Measurements from ENCODE around the gene JPT1. TPM values are rescaled to one million over a fixed set of nuclear protein-coding genes. Genes with fewer than 3 reads are reported as not detected.
"Not testable (repeated sequence)": the region's sequence is repeated elsewhere in the genome, so short reads cannot be mapped to it uniquely, and the experiment has no call there.

Gene JPT1
- total and polyA plus RNA-seq, 2 donors, result 92.1 to 130 TPM

DNA sequence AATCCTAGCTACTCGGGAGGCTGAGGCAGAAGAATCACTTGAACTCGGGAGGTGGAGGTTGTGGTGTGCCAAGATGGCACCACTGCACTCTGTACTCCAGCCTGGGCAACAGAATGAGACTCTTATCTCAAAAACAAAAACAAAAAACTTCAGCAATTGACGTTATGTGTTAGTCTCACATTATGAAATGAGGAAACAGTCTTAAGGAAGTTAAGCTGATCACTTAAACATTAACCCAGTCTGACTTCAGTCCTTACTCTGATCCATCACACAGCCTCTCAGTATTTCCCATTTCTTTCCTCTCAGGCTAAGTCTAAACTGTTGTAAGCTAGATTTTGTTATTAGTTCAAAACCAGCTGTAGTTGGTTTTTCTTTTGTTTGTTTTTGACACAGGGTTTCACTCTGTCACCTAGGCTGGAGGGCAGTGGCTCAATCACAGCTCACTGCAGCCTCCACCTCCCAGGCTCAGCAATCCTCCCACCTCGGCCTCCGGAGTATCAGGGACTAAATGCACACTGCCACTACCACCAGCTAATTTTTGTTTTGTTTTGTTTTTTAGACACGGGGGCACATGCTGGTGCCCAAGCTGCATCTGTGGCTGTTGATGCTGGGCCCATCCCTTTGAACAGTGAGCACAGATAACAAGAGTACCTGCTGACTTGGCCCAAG is 6.3 kb downstream of the JPT1 start:
- no peak overlapping the region for H3K27ac ChIP-seq (ENCODE audit: low read depth in 1 of 2, low read length in 1 of 2)
- H3K9me3 ChIP-seq (ENCODE audit: control insufficient read depth in 2 of 2, insufficient read depth in 1 of 2, low read length in 1 of 2), result no peaks in the 10 kb centered on the region
- peaks cover 45 to 56% of the 10 kb centered on the region in 2 donors for H3K36me3 ChIP-seq (ENCODE audit: control insufficient read depth in 2 of 2, insufficient read depth in 2 of 2, low read length in 1 of 2)
- 97% methylated on average over 6 of the region's 6 CpGs for WGBS
- DNase-seq (ENCODE audit: low read depth in 6 of 9, low spot score in 9 of 9), result no peak
- H3K4me1 ChIP-seq (ENCODE audit: control insufficient read depth in 2 of 2, insufficient read depth in 2 of 2, low read length in 2 of 2), result peaks cover 5 to 6% of the 10 kb centered on the region in 2 donors
- H3K4me3 ChIP-seq (ENCODE audit: low read length in 2 of 2), result no peak overlapping the region
- no peaks in the 10 kb centered on the region for H3K27me3 ChIP-seq (ENCODE audit: control insufficient read depth in 2 of 2, insufficient read depth in 1 of 2, low read length in 1 of 2)

DNA sequence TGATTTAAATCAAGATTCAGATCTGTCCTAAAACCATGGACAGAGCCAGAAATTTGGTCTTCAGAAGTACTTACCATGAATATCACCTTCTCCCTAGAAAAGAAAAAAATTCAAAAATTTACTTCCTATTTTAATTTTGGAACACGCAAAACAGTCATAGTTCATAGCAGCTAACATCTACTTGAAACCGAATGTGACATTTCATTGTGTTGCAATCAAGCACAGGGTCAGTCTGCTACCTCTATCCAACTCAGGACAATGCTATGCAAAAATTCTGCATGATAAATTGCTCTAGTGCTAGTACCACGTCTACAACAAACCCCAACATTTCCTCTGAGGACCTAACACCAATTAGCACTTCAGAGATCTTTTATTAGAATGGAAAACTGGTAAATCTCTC is 7.7 kb downstream of the JPT1 start:
- DNase-seq (ENCODE audit: low read depth in 6 of 9, low spot score in 9 of 9), result no peak
- Histone ChIP-seq H3K4me1 (ENCODE audit: control insufficient read depth in 2 of 2, insufficient read depth in 2 of 2, low read length in 2 of 2) (no peaks in the 10 kb centered on the region), H3K9me3 (ENCODE audit: control insufficient read depth in 2 of 2, insufficient read depth in 1 of 2, low read length in 1 of 2) (no peaks in the 10 kb centered on the region), H3K27ac (ENCODE audit: low read depth in 1 of 2, low read length in 1 of 2) (no peak overlapping the region), H3K36me3 (ENCODE audit: control insufficient read depth in 2 of 2, insufficient read depth in 2 of 2, low read length in 1 of 2) (peaks cover 52 to 67% of the 10 kb centered on the region in 2 donors), H3K27me3 (ENCODE audit: control insufficient read depth in 2 of 2, insufficient read depth in 1 of 2, low read length in 1 of 2) (no peaks in the 10 kb centered on the region), H3K4me3 (ENCODE audit: low read length in 2 of 2) (no peak overlapping the region)
- 98% methylated on average over 3 of the region's 3 CpGs for WGBS

DNA sequence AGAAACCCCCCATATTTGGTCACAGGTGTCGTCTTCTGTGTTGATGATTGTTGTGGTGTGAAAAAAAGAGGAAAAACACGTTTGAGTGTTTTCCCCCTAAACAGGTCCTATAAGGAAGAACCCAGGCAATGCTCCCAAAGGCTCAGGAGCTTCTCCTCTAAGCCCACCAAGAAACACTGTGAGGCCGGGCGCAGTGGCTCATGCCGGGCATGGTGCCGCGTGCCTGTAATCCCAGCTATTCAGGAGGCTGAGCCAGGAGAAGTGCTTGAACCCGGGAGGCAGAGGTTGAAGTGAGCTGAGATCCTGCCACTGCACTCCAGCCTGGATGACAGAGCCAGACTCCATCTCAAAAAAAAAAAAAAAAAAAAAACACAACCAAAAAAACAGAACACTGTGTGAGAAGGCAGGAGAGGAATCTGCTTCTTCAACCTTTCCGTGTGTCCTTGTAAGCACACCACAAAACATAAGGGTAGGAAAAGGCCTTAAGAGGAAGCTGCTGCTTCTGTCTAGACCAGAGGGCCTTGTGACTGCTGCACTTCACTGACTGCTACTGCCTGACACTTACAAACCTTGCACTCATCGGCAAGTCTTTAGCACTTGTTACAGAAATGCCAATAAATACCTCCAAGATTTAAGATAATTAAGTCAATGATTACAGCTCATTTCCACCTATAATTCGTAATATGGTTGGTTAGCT is 9.3 kb downstream of the JPT1 start:
- Histone ChIP-seq H3K4me3 (ENCODE audit: low read length in 2 of 2) (no peak overlapping the region), H3K9me3 (ENCODE audit: control insufficient read depth in 2 of 2, insufficient read depth in 1 of 2, low read length in 1 of 2) (no peaks in the 10 kb centered on the region), H3K4me1 (ENCODE audit: control insufficient read depth in 2 of 2, insufficient read depth in 2 of 2, low read length in 2 of 2) (peaks cover 0 to 6% of the 10 kb centered on the region in 2 donors), H3K27me3 (ENCODE audit: control insufficient read depth in 2 of 2, insufficient read depth in 1 of 2, low read length in 1 of 2) (no peaks in the 10 kb centered on the region), H3K36me3 (ENCODE audit: control insufficient read depth in 2 of 2, insufficient read depth in 2 of 2, low read length in 1 of 2) (peaks cover 60 to 82% of the 10 kb centered on the region in 2 donors), H3K27ac (ENCODE audit: low read depth in 1 of 2, low read length in 1 of 2) (no peak overlapping the region)
- 95% methylated on average over 11 of the region's 11 CpGs for WGBS
- no peak for DNase-seq (ENCODE audit: low read depth in 6 of 9, low spot score in 9 of 9)

DNA sequence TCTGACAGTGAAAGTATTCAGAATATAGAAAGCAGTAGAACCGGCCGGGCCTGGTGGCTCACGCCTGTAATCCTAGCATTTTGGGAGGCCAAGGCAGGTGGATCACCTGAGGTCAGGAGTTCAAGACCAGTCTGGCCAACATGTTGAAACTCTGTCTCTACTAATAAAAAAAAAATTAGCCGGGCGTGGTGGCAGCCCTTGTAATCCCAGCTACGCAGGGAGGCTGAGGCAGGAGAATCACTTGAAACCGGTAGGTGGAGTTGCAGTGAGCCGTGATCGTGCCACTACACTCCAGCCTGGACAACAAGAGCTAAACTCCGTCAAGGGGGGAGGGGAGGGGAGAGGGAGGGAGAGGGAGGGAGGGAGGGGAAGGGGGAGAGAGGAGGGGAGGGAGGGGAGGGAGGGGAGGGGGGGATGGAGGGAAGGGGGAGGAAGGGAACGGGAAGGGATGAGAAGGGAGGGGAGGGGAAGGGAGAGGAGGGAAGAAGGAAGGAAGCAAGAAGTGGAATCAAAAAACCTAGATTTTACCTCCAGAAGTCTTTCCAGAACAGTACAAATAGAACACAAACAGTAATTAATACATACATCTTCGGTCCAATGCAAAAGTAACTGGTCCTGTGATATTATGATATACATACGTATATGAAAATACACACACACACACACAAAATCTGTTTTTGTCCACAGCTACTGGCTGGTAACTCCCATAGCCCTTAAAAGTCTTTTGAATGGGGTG is 11.9 kb downstream of the JPT1 start:
- H3K27ac ChIP-seq (ENCODE audit: low read depth in 1 of 2, low read length in 1 of 2), result no peak overlapping the region
- H3K36me3 ChIP-seq (ENCODE audit: control insufficient read depth in 2 of 2, insufficient read depth in 2 of 2, low read length in 1 of 2), result peaks cover 59 to 83% of the 10 kb centered on the region in 2 donors
- H3K27me3 ChIP-seq (ENCODE audit: control insufficient read depth in 2 of 2, insufficient read depth in 1 of 2, low read length in 1 of 2), result no peaks in the 10 kb centered on the region
- H3K9me3 ChIP-seq (ENCODE audit: control insufficient read depth in 2 of 2, insufficient read depth in 1 of 2, low read length in 1 of 2), result no peaks in the 10 kb centered on the region
- H3K4me3 ChIP-seq (ENCODE audit: low read length in 2 of 2), result no peak overlapping the region
- WGBS, result 94% methylated on average over 13 of the region's 13 CpGs
- no peak for DNase-seq (ENCODE audit: low read depth in 6 of 9, low spot score in 9 of 9)
- peaks cover 0 to 6% of the 10 kb centered on the region in 2 donors for H3K4me1 ChIP-seq (ENCODE audit: control insufficient read depth in 2 of 2, insufficient read depth in 2 of 2, low read length in 2 of 2)

DNA sequence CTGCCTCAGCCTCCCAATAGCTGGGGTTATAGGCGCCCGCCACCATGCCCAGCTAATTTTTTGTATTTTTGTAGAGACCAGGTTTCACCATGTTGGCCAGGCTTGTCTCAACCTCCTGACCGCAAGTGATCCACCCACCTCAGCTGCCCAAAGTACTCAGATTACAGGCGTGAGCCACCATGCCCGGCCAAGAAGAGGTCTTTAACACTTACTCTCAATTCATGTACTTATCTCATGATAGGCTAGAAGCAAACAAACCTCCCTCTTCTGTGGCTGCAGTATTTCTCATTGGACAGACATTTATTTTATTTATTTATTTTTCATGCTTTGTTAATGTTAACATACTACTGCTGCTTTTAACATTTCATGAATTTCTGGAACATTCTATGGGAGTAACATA is 15.8 kb downstream of the JPT1 start:
- H3K9me3 ChIP-seq (ENCODE audit: control insufficient read depth in 2 of 2, insufficient read depth in 1 of 2, low read length in 1 of 2), result no peaks in the 10 kb centered on the region
- no peak overlapping the region for H3K27ac ChIP-seq (ENCODE audit: low read depth in 1 of 2, low read length in 1 of 2)
- no peaks in the 10 kb centered on the region for H3K27me3 ChIP-seq (ENCODE audit: control insufficient read depth in 2 of 2, insufficient read depth in 1 of 2, low read length in 1 of 2)
- peaks cover 0 to 6% of the 10 kb centered on the region in 2 donors for H3K4me1 ChIP-seq (ENCODE audit: control insufficient read depth in 2 of 2, insufficient read depth in 2 of 2, low read length in 2 of 2)
- H3K36me3 ChIP-seq (ENCODE audit: control insufficient read depth in 2 of 2, insufficient read depth in 2 of 2, low read length in 1 of 2), result peaks cover 36 to 70% of the 10 kb centered on the region in 2 donors
- no peak overlapping the region for H3K4me3 ChIP-seq (ENCODE audit: low read length in 2 of 2)
- DNase-seq (ENCODE audit: low read depth in 6 of 9, low spot score in 9 of 9), result no peak
- WGBS, result 94% methylated on average over 5 of the region's 5 CpGs

DNA sequence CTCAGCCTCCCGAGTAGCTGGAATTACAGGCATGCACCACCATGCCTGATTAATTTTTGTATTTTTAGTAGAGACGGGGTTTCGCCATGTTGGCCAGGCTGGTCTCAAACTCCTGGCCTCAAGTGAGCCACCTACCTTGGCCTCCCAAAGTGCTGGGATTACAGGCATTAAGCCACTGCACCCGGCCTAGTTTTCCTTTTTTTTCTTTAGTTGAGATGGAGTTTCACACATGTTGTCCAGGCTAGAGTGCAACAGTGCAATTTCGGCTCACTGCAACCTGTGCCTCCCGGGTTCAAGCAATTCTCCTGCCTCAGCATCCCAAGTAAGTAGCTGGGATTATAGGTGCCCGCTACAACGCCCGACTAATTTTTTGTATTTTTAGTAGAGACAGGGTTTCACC is 16.6 kb downstream of the JPT1 start:
- H3K36me3 ChIP-seq (ENCODE audit: control insufficient read depth in 2 of 2, insufficient read depth in 2 of 2, low read length in 1 of 2), result peaks cover 36 to 64% of the 10 kb centered on the region in 2 donors
- H3K9me3 ChIP-seq (ENCODE audit: control insufficient read depth in 2 of 2, insufficient read depth in 1 of 2, low read length in 1 of 2); DNase-seq (ENCODE audit: low read depth in 6 of 9, low spot score in 9 of 9); H3K27me3 ChIP-seq (ENCODE audit: control insufficient read depth in 2 of 2, insufficient read depth in 1 of 2, low read length in 1 of 2); H3K27ac ChIP-seq (ENCODE audit: low read depth in 1 of 2, low read length in 1 of 2); H3K4me3 ChIP-seq (ENCODE audit: low read length in 2 of 2); H3K4me1 ChIP-seq (ENCODE audit: control insufficient read depth in 2 of 2, insufficient read depth in 2 of 2, low read length in 2 of 2): not testable (repeated sequence)
- 98% methylated on average over 9 of the region's 9 CpGs for WGBS

DNA sequence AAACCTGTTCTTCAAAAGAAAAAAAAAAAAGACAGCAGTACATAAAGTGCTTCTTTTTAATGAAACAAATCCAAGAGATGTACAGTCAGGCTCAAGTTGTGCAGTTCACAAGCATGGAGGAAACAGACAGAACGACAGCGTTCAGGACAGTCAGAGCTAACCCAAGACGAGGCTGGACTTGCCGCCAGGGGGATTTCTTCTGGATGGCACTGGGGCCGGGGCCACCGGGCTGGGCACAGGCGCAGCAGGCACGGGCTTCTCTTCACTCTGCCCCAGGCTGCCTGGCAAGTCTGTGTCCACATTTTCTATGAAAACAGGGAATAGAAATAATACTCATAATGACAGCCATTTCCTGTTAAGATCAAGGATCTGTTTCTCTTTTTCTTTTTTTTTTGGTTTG is 18.4 kb downstream of the JPT1 start:
- Histone ChIP-seq H3K4me3 (ENCODE audit: low read length in 2 of 2) (no peak overlapping the region), H3K36me3 (ENCODE audit: control insufficient read depth in 2 of 2, insufficient read depth in 2 of 2, low read length in 1 of 2) (peaks cover 27 to 50% of the 10 kb centered on the region in 2 donors), H3K9me3 (ENCODE audit: control insufficient read depth in 2 of 2, insufficient read depth in 1 of 2, low read length in 1 of 2) (no peaks in the 10 kb centered on the region), H3K27me3 (ENCODE audit: control insufficient read depth in 2 of 2, insufficient read depth in 1 of 2, low read length in 1 of 2) (no peaks in the 10 kb centered on the region), H3K4me1 (ENCODE audit: control insufficient read depth in 2 of 2, insufficient read depth in 2 of 2, low read length in 2 of 2) (peaks cover 2 to 14% of the 10 kb centered on the region in 2 donors), H3K27ac (ENCODE audit: low read depth in 1 of 2, low read length in 1 of 2) (no peak overlapping the region)
- DNase-seq (ENCODE audit: low read depth in 6 of 9, low spot score in 9 of 9), result no peak
- WGBS, result 94% methylated on average over 8 of the region's 8 CpGs

DNA sequence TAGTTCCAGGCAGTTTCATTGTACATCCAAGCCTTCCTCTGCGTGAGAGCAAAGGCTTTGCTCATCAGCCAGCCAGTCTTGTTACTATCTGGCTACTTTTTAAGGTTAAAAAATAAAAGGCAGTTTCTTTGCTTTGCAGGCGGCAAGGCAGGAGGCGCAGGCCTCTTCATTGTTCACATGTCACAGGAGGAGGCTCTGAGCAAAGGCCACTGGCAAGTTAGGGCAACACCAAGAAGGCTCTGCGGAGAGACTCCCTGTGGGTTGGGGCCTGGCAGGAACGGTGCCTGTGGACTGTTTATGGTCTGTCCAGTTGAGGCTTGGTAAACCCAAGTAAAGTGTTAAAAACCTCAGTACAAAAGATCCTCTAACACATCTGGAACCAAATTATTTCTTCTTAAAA is 18.9 kb downstream of the JPT1 start:
- Histone ChIP-seq H3K4me1 (ENCODE audit: control insufficient read depth in 2 of 2, insufficient read depth in 2 of 2, low read length in 2 of 2) (peaks cover 4 to 11% of the 10 kb centered on the region in 2 donors), H3K36me3 (ENCODE audit: control insufficient read depth in 2 of 2, insufficient read depth in 2 of 2, low read length in 1 of 2) (peaks cover 24 to 45% of the 10 kb centered on the region in 2 donors), H3K4me3 (ENCODE audit: low read length in 2 of 2) (no peak overlapping the region), H3K27me3 (ENCODE audit: control insufficient read depth in 2 of 2, insufficient read depth in 1 of 2, low read length in 1 of 2) (no peaks in the 10 kb centered on the region), H3K27ac (ENCODE audit: low read depth in 1 of 2, low read length in 1 of 2) (no peak overlapping the region), H3K9me3 (ENCODE audit: control insufficient read depth in 2 of 2, insufficient read depth in 1 of 2, low read length in 1 of 2) (no peaks in the 10 kb centered on the region)
- 98% methylated on average over 5 of the region's 5 CpGs for WGBS
- DNase-seq (ENCODE audit: low read depth in 6 of 9, low spot score in 9 of 9), result no peak
